CD14-positive monocyte (primary cell): Measurements from ENCODE around the gene PAK2. TPM values are rescaled to one million over a fixed set of nuclear protein-coding genes. Genes with fewer than 3 reads are reported as not detected.

Experiments used
- DNase-seq, 3 donors: peaks; one replicate each; pipeline ENCODE4 v3.0.0-alpha.2; 2011 to 2022
- H2AFZ ChIP-seq: 2 replicates; pipeline ENCODE4 v1.6.0; 2012; ENCODE audit warnings: mild to moderate bottlenecking, low read depth, low read length, inconsistent platforms; ENCODE audit not compliant: insufficient read depth, poor library complexity, severe bottlenecking
- H3K27ac ChIP-seq, 2 donors: 1 replicate in 1 of 2; 2 replicates in 1 of 2; pipeline ENCODE4 v1.5.1; 2012 to 2013; ENCODE audit warnings: low read length in 2 of 2, control low read depth in 1 of 2, inconsistent platforms in 1 of 2, low read depth in 1 of 2, mild to moderate bottlenecking in 1 of 2
- H3K27me3 ChIP-seq, 2 donors: one replicate each; pipeline versions ENCODE4 v1.6.0 to v1.6.1; 2011 to 2013; ENCODE audit warnings: low read length in 2 of 2; ENCODE audit not compliant: control insufficient read depth in 2 of 2, insufficient read depth in 2 of 2
- H3K36me3 ChIP-seq, 2 donors: replicated peaks in 1 of 2; 1 replicate in 1 of 2; 2 replicates in 1 of 2; pipeline versions ENCODE4 v1.5.1 to v1.6.1; 2012 to 2013; ENCODE audit warnings: low read length in 2 of 2, control low read depth in 1 of 2, inconsistent platforms in 1 of 2, mild to moderate bottlenecking in 1 of 2; ENCODE audit not compliant: insufficient read depth in 2 of 2, control insufficient read depth in 1 of 2
- H3K4me1 ChIP-seq, 2 donors: 1 replicate in 1 of 2; 2 replicates in 1 of 2; pipeline versions ENCODE4 v1.5.1 to v1.6.1; 2012 to 2013; ENCODE audit warnings: low read length in 2 of 2, control low read depth in 1 of 2, inconsistent platforms in 1 of 2, mild to moderate bottlenecking in 1 of 2, moderate library complexity in 1 of 2; ENCODE audit not compliant: insufficient read depth in 2 of 2, control insufficient read depth in 1 of 2
- H3K4me2 ChIP-seq: replicated peaks from 2 replicates; pipeline ENCODE3; 2012; ENCODE audit warnings: low read length, moderate library complexity, mild to moderate bottlenecking; ENCODE audit not compliant: poor library complexity, severe bottlenecking; ENCODE audit errors: extremely low read depth
- H3K4me3 ChIP-seq, 3 experiments: fragments of 200-600 bp in 1 of 3; sonication (generic) in 1 of 3; replicated peaks in 1 of 3; 1 replicate in 2 of 3; 2 replicates in 1 of 3; pipeline ENCODE4 v1.5.1; 2011 to 2013; ENCODE audit warnings: low read length in 3 of 3, mild to moderate bottlenecking in 3 of 3, control low read depth in 2 of 3, low read depth in 2 of 3, inconsistent platforms in 1 of 3, moderate library complexity in 1 of 3
- H3K79me2 ChIP-seq: 2 replicates; pipeline ENCODE4 v1.6.0; 2012; ENCODE audit warnings: mild to moderate bottlenecking, control low read depth, inconsistent platforms, low read length, moderate library complexity; ENCODE audit not compliant: insufficient read depth
- H3K9ac ChIP-seq: 2 replicates; pipeline ENCODE4 v1.6.0; 2017; ENCODE audit warnings: low read length, mild to moderate bottlenecking; ENCODE audit not compliant: insufficient read depth, poor library complexity, severe bottlenecking
- H3K9me3 ChIP-seq, 2 donors: replicated peaks in 1 of 2; 1 replicate in 1 of 2; 2 replicates in 1 of 2; pipeline versions ENCODE4 v1.5.1 to v1.6.1; 2012 to 2013; ENCODE audit warnings: low read length in 2 of 2, control low read depth in 1 of 2; ENCODE audit not compliant: control insufficient read depth in 1 of 2, insufficient read depth in 1 of 2
- H4K20me1 ChIP-seq: 2 replicates; pipeline ENCODE4 v1.6.0; 2012; ENCODE audit warnings: mild to moderate bottlenecking, low read length, control low read depth, moderate library complexity; ENCODE audit not compliant: insufficient read depth
- H3K27ac Mint-ChIP-seq, 7 donors: one replicate each; pipeline ENCODE4 v1.8.0; 2020; ENCODE audit warnings: mild to moderate bottlenecking in 7 of 7, mixed read lengths in 7 of 7, moderate library complexity in 6 of 7, inconsistent platforms in 2 of 7
- H3K27me3 Mint-ChIP-seq, 3 donors: one replicate each; pipeline ENCODE4 v1.8.0; 2021 to 2022; ENCODE audit warnings: low read depth in 3 of 3, mild to moderate bottlenecking in 3 of 3, mixed read lengths in 3 of 3, moderate library complexity in 3 of 3, inconsistent platforms in 1 of 3
- H3K36me3 Mint-ChIP-seq, 2 donors: one replicate each; pipeline ENCODE4 v1.8.0; 2020; ENCODE audit warnings: mixed read lengths in 2 of 2, inconsistent platforms in 1 of 2, mild to moderate bottlenecking in 1 of 2
- H3K4me1 Mint-ChIP-seq: one replicate; pipeline ENCODE4 v1.8.0; 2020; ENCODE audit warnings: mild to moderate bottlenecking, mixed read lengths
- H3K4me3 Mint-ChIP-seq, 2 donors: one replicate each; pipeline ENCODE4 v1.8.0; 2020; ENCODE audit warnings: mild to moderate bottlenecking in 2 of 2, mixed read lengths in 2 of 2, moderate library complexity in 1 of 2
- H3K9me3 Mint-ChIP-seq, 7 donors: one replicate each; pipeline ENCODE4 v1.8.0; 2020 to 2022; ENCODE audit warnings: mixed read lengths in 7 of 7, mild to moderate bottlenecking in 6 of 7, moderate library complexity in 6 of 7, inconsistent platforms in 2 of 7
- WGBS: methylation state at CpG from one replicate; pipeline ENCODE4 v1.1.5; 2013; ENCODE audit warnings: missing lambda C conversion rate; ENCODE audit not compliant: insufficient coverage; 5-methylcytosine and 5-hydroxymethylcytosine counted together
- intact Hi-C, 2 donors: fragments of 100-400 bp; cut with micrococcal nuclease; formaldehyde crosslinking; loops; one replicate each; pipeline versions ENCODE4 v1.15.0 to v1.15.1; 2023
- polyA plus RNA-seq, 3 donors: library from polyadenylated mRNA; depleted of rRNA in 1 of 3; unstranded in 2 of 3; stranded (reverse) in 1 of 3; fragments of 300-500 nt in 2 of 3; fragments of >200 nt in 1 of 3; fragmentation: Illumina TruSeq in 2 of 3; gene quantifications; 1 replicate in 2 of 3; 2 replicates in 1 of 3; pipeline ENCODE4 v1.2.3, GENCODE V29; 2012 to 2021
- TF ChIP-seq, protein P1 (sequence below): fragments of 200-600 bp; IDR thresholded peaks from one replicate; pipeline ENCODE4 v1.8.0; 2022; ENCODE audit warnings: antibody characterized with exemption, mild to moderate bottlenecking

Gene PAK2
- polyA plus RNA-seq, 3 donors = 32.4 to 44.2 (median 33.2) TPM

DNA sequence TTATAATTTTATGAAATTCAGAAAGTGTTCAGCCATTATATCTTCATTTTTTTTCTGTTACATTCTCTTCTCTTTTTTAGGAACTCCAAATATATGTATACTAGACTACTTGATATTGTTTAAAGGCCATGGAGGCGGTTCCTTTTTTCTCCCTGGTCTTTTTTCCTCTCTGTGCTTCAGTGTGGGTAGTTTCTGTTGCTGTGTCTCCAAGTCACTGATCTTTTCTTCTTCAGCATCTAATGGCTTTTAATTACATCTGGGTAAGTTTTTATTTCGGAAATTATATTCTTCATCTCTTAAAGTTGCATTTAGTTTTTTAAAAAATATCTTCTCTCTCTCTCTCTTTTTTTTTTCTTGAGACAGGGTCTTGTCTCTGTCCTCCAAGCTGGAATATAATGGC lies 18.6 kb upstream of the PAK2 start:
- intact Hi-C loops = no loop called here
- DNase-seq = no peak
- TF ChIP-seq, protein P1, sequence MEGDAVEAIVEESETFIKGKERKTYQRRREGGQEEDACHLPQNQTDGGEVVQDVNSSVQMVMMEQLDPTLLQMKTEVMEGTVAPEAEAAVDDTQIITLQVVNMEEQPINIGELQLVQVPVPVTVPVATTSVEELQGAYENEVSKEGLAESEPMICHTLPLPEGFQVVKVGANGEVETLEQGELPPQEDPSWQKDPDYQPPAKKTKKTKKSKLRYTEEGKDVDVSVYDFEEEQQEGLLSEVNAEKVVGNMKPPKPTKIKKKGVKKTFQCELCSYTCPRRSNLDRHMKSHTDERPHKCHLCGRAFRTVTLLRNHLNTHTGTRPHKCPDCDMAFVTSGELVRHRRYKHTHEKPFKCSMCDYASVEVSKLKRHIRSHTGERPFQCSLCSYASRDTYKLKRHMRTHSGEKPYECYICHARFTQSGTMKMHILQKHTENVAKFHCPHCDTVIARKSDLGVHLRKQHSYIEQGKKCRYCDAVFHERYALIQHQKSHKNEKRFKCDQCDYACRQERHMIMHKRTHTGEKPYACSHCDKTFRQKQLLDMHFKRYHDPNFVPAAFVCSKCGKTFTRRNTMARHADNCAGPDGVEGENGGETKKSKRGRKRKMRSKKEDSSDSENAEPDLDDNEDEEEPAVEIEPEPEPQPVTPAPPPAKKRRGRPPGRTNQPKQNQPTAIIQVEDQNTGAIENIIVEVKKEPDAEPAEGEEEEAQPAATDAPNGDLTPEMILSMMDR = no peak
- peaks cover 0 to 1% (median 0%) of the 10 kb centered on the region in 3 donors for H3K27me3 Mint-ChIP-seq
- Histone ChIP-seq H3K9me3 (no peaks in the 10 kb centered on the region), H3K79me2 (peaks cover 16% of the 10 kb centered on the region), H3K36me3 (peaks cover 12 to 37% of the 10 kb centered on the region in 2 donors), H3K4me2 (no peak overlapping the region), H3K9ac (no peak overlapping the region), H4K20me1 (no peaks in the 10 kb centered on the region), H2AFZ (no peak overlapping the region), H3K4me1 (no peaks in the 10 kb centered on the region), H3K27ac (no peak overlapping the region), H3K27me3 (no peaks in the 10 kb centered on the region), H3K4me3 (no peak overlapping the region)
- H3K9me3 Mint-ChIP-seq = peaks cover 0 to 4% (median 2%) of the 10 kb centered on the region in 7 donors
- H3K36me3 Mint-ChIP-seq = peaks cover 34 to 44% of the 10 kb centered on the region in 2 donors
- WGBS = no CpG with 5 or more reads among the region's 2 CpGs
- peaks cover 5% of the 10 kb centered on the region for H3K4me1 Mint-ChIP-seq
- H3K27ac Mint-ChIP-seq = peak overlapping the region in 1 of 7 donors; percentile 51
- H3K4me3 Mint-ChIP-seq = no peak overlapping the region

DNA sequence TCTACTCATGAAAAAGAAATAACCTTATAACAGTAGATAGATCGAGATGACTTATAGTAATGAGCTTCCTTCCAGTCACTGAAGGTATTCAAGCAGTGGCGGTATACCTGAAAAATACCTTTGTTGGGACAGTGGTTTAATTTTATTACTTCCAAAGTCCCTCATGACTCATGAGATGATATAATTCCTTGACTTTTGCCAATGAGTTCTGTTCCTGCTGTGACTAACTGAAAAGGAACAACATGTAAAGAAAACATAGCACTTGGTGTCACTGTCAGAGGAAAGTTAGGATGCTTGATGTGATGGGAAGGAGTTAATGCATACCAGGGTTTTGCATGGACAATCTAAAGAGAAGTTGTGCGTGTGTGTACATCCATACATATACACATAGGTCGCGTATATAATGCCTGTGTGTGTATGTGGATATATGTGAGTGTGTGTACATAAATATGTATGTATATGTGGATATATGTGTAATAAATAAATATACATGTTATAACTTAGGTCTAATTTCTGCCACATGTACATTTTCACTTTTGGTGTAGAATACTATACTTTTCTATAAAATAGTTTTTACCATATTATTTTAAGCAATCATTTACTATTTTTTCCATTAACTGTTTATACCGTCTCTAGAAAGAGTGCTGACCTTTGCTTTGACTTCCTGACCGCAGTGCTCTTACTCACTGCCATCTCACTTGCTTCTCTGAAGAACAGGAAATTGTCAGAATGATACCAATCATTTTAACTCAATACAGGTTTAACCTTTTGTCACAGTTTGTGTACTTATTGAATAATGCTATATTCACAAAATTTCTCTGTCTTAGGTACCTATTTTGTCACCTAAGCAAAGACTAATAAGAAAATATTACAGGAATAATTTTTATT lies 12.6 kb upstream of the PAK2 start:
- no peaks in the 10 kb centered on the region for H3K79me2 ChIP-seq
- no peaks in the 10 kb centered on the region for H3K4me1 ChIP-seq
- no peak overlapping the region for H3K9ac ChIP-seq
- no peak overlapping the region for H3K4me2 ChIP-seq
- no peak overlapping the region for H2AFZ ChIP-seq
- no peak for DNase-seq
- no peaks in the 10 kb centered on the region for H4K20me1 ChIP-seq
- H3K4me3 Mint-ChIP-seq = no peak overlapping the region
- H3K36me3 Mint-ChIP-seq = peaks cover 33 to 55% of the 10 kb centered on the region in 2 donors
- no peak overlapping the region for H3K27ac ChIP-seq
- H3K27me3 Mint-ChIP-seq = peaks cover 0 to 1% (median 0%) of the 10 kb centered on the region in 3 donors
- intact Hi-C loops = no loop called here
- no peak overlapping the region for H3K4me3 ChIP-seq
- H3K9me3 ChIP-seq = no peaks in the 10 kb centered on the region
- H3K9me3 Mint-ChIP-seq = peaks cover 0 to 3% (median 0%) of the 10 kb centered on the region in 7 donors
- H3K4me1 Mint-ChIP-seq = no peaks in the 10 kb centered on the region
- TF ChIP-seq, protein P1 = no peak
- peaks cover 26 to 66% of the 10 kb centered on the region in 2 donors for H3K36me3 ChIP-seq
- H3K27ac Mint-ChIP-seq = no peak overlapping the region
- no peaks in the 10 kb centered on the region for H3K27me3 ChIP-seq
- no CpG with 5 or more reads among the region's 7 CpGs for WGBS
